Neuron (in vitro differentiated cells): ENCODE data around the gene TMEM51.

Source experiments
- H2AFZ ChIP-seq: one replicate; pipeline ENCODE4 v1.6.1; 2013; ENCODE audit warnings: low read depth, mild to moderate bottlenecking, inconsistent platforms, low read length, moderate library complexity
- H3K27me3 ChIP-seq: one replicate; pipeline ENCODE4 v1.6.1; 2013; ENCODE audit warnings: low read length; ENCODE audit not compliant: insufficient read depth
- H3K36me3 ChIP-seq: one replicate; pipeline ENCODE4 v1.6.1; 2013; ENCODE audit warnings: low read length; ENCODE audit not compliant: insufficient read depth
- H3K4me1 ChIP-seq: one replicate; pipeline ENCODE4 v1.6.1; 2013; ENCODE audit warnings: low read length; ENCODE audit not compliant: insufficient read depth
- H3K4me3 ChIP-seq: 2 replicates; pipeline ENCODE4 v1.5.1; 2013; ENCODE audit warnings: mild to moderate bottlenecking, low read length, moderate library complexity
- H3K9me3 ChIP-seq: one replicate; pipeline ENCODE4 v1.6.1; 2013; ENCODE audit warnings: low read length

TMEM51 gene

GRCh38 chr1:15151377-15151806 is 2.2 kb upstream of the TMEM51 start:
- Histone ChIP-seq H2AFZ (no peak overlapping the region), H3K9me3 (no peaks in the 10 kb centered on the region), H3K27me3 (no peaks in the 10 kb centered on the region), H3K4me3 (no peak overlapping the region), H3K4me1 (peaks cover 8% of the 10 kb centered on the region), H3K36me3 (no peaks in the 10 kb centered on the region)

- Histone ChIP-seq H3K9me3 (no peaks in the 10 kb centered on the region), H2AFZ (no peak overlapping the region), H3K36me3 (no peaks in the 10 kb centered on the region), H3K4me3 (peak overlapping the region; percentile 64), H3K4me1 (peaks cover 8% of the 10 kb centered on the region), H3K27me3 (no peaks in the 10 kb centered on the region)
Observed at GRCh38 chr1:15151871-15152270, 1.7 kb upstream of the TMEM51 start.

- Histone ChIP-seq H2AFZ (peak overlapping the region; percentile 94), H3K27me3 (no peaks in the 10 kb centered on the region), H3K4me1 (peaks cover 8% of the 10 kb centered on the region), H3K36me3 (no peaks in the 10 kb centered on the region), H3K4me3 (peak overlapping the region; percentile 64), H3K9me3 (no peaks in the 10 kb centered on the region)
Observed at GRCh38 chr1:15152318-15153183, 996 bp upstream of the TMEM51 start.

GRCh38 chr1:15153842-15154479 is 414 bp downstream of the TMEM51 start:
- Histone ChIP-seq H3K27me3 (no peaks in the 10 kb centered on the region), H2AFZ (peak overlapping the region; percentile 94), H3K36me3 (no peaks in the 10 kb centered on the region), H3K9me3 (no peaks in the 10 kb centered on the region), H3K4me3 (peak overlapping the region; percentile 64), H3K4me1 (peaks cover 8% of the 10 kb centered on the region)

GRCh38 chr1:15154480-15155036 is 1.0 kb downstream of the TMEM51 start:
- Histone ChIP-seq H3K27me3 (no peaks in the 10 kb centered on the region), H3K9me3 (no peaks in the 10 kb centered on the region), H3K4me1 (peaks cover 8% of the 10 kb centered on the region), H3K4me3 (peak overlapping the region; percentile 64), H2AFZ (no peak overlapping the region), H3K36me3 (no peaks in the 10 kb centered on the region)

- Histone ChIP-seq H3K4me3 (no peak overlapping the region), H3K36me3 (no peaks in the 10 kb centered on the region), H3K27me3 (no peaks in the 10 kb centered on the region), H3K9me3 (no peaks in the 10 kb centered on the region), H2AFZ (no peak overlapping the region), H3K4me1 (peaks cover 8% of the 10 kb centered on the region)
Observed at GRCh38 chr1:15155191-15155590, 1.6 kb downstream of the TMEM51 start.

- H3K4me1 ChIP-seq = peaks cover 8% of the 10 kb centered on the region
- no peaks in the 10 kb centered on the region for H3K27me3 ChIP-seq
- H3K36me3 ChIP-seq = no peaks in the 10 kb centered on the region
- no peak overlapping the region for H2AFZ ChIP-seq
- no peaks in the 10 kb centered on the region for H3K9me3 ChIP-seq
- H3K4me3 ChIP-seq = no peak overlapping the region
Observed at GRCh38 chr1:15155888-15156741, 2.6 kb downstream of the TMEM51 start.

GRCh38 chr1:15156807-15157380 is 3.3 kb downstream of the TMEM51 start:
- no peaks in the 10 kb centered on the region for H3K36me3 ChIP-seq
- H3K4me3 ChIP-seq = no peak overlapping the region
- no peaks in the 10 kb centered on the region for H3K9me3 ChIP-seq
- H3K27me3 ChIP-seq = no peaks in the 10 kb centered on the region
- H3K4me1 ChIP-seq = peaks cover 8% of the 10 kb centered on the region
- H2AFZ ChIP-seq = no peak overlapping the region

- H2AFZ ChIP-seq = no peak overlapping the region
- H3K4me3 ChIP-seq = no peak overlapping the region
- H3K27me3 ChIP-seq = no peaks in the 10 kb centered on the region
- peaks cover 1% of the 10 kb centered on the region for H3K4me1 ChIP-seq
- H3K36me3 ChIP-seq = no peaks in the 10 kb centered on the region
- H3K9me3 ChIP-seq = no peaks in the 10 kb centered on the region
Observed at GRCh38 chr1:15157524-15158399, 4.2 kb downstream of the TMEM51 start.

GRCh38 chr1:15158506-15159165 is 5.1 kb downstream of the TMEM51 start:
- H3K4me1 ChIP-seq = no peaks in the 10 kb centered on the region
- H3K4me3 ChIP-seq = no peak overlapping the region
- no peaks in the 10 kb centered on the region for H3K9me3 ChIP-seq

GRCh38 chr1:15159166-15159555 is 5.6 kb downstream of the TMEM51 start:
- Histone ChIP-seq H2AFZ (no peak overlapping the region), H3K36me3 (no peaks in the 10 kb centered on the region), H3K27me3 (no peaks in the 10 kb centered on the region), H3K4me1 (no peaks in the 10 kb centered on the region), H3K9me3 (no peaks in the 10 kb centered on the region), H3K4me3 (no peak overlapping the region)

More at GRCh38 chr1:15158506-15159165, 5.1 kb downstream of the TMEM51 start:
- Histone ChIP-seq H2AFZ (no peak overlapping the region), H3K36me3 (no peaks in the 10 kb centered on the region), H3K27me3 (no peaks in the 10 kb centered on the region)
